Activated effector memory CD4-positive, alpha-beta T cell treated with anti-CD3 and anti-CD28 coated beads, Interleukin-2, amount 50 U/mL, for 16 hours (primary cell): ENCODE data around the gene PPP6R1.
A peak's percentile ranks its signal among the peaks of the same experiment; 100 is the strongest.
"Not testable (repeated sequence)": the region's sequence is repeated elsewhere in the genome, so short reads cannot be mapped to it uniquely, and the experiment has no call there.

Experiments
- DNase-seq: peaks from one replicate; pipeline ENCODE4 v3.0.0-alpha.2; 2020

PPP6R1 gene

DNA sequence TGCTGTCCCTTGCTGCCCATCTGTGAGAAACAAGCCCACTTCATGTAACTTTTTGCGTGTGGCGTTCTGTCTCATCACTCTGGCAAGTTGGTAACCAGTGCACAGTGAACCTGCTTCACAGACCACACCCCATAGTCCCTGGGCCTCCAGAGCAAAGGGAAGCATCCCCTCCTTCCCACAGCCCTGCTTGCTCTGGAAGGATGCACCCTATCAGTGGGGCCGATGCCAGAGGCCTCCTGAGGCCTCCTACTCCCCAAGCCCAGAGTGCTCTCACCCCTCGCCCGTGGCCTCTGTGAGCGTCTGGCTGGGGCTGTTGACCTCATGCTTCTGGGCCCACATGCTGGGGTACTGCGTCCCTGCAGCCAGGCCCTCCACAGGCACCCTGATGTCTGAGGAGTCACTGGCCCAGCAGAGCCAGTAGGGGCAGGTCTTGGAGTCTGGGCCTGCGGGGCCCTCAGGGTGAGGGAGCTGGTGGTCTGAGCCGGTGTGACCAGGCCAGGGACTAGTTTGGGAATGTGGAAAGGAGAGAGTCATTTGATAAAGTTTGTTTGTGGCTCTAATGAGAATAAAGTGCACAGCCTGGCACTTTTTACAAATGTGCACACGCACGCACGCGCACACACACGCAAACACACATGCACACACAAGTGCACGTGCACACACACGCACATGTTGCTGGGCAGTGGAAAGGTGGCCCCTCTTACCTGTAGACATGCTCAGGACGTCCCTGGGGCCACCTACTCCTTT, 35.4 kb downstream of the PPP6R1 start:
- DNase-seq, result no peak

DNA sequence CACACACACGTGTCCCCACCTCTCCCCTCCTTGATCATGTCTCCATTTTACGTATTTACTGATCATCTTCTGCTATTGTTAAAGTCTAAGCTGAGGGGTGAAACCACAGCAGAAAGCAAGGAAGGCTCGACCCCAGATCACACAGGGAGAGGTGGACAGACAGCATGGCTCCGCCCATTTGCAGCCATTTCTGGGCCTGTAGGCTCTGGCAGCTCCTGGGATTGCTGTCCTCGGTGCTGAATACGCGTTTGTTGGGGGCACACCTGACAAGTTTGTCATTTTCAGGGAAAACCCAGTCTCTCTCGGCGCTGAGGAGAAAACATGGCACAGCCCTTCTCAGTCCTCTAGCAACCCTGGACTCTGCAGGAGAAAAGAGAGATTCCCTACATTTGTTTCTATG, 38.3 kb downstream of the PPP6R1 start:
- no peak for DNase-seq

DNA sequence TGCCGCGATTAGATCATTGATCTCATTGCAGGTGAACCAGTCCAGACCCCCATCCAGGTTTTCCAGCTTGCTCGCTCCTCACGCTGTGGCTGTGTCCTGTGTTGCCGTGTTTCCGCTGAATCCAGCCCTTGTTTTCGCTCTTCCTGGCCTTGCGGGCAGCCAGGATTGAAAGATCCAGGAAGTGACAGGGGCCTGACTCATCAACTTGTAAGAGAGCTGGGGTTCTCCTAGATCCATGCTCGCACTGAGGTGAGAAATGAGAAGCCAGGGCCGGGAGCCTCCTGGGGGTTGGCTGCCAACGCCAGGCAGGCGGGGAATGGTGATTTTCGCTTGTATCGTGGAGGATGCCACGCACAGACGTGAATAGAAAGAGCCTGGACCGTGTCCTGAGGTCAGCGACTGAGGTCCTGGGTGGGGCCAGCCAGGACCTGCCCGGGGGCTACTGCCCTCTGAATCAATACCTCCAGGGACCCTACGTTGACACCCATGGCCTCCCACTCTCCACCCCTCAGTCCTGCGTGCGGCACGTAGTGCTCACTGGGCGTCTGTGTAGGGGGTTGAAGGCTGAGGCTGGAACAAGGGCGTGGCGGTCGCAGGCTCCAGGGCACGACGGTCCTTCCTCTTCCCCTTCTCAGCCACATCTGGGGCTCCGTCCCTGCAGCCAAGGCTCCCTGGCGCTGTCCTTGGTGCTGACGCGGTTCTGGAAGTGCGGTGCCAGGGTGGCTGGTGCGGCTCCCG, 42.2 kb downstream of the PPP6R1 start:
- DNase-seq, result peak; percentile 73

GRCh38 chr19:55213547-55213946, 45.3 kb downstream of the PPP6R1 start:
- DNase-seq, result no peak

GRCh38 chr19:55212447-55212846, 46.4 kb downstream of the PPP6R1 start:
- peak; percentile 78 for DNase-seq

GRCh38 chr19:55209693-55210472, 48.9 kb downstream of the PPP6R1 start:
- DNase-seq, result no peak

DNA sequence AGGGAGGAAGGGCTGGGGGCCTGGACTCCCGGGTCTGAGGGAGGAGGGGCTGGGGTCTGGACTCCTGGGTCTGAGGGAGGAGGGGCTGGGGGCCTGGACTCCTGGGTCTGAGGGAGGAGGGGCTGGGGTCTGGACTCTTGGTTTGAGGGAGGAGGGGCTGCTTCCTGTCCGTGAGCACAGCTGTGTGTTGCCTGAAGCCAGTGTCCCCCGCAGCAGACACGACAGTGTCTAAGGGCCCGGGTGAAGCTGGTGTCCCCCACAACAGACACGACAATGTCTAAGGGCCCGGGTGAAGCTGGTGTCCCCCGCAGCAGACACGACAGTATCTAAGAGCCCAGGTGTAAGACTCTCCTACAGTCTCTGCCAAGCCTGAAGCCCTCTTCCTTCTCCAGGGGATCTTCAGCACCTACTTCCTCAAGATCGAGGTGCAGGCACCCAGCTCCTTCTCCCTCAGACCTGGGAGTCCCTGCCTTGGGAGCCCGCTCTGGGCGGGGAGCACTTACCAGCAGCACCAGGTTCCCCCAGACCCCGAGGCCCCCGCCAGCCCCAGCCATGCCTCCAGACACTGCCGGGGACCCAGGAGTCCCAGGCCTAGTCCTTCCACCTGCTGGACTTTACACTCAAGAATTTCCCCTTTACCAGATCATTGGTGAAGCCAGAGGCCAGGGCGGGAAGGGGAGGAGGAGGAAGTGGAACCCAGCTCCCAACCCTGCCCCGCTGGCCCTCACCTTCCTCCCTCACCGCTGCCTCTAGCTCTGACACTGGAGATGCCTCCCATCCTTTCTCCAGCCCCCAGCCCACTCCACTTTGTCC, 49.7 kb downstream of the PPP6R1 start, which contains the start of gene PTPRH:
TSS of gene PTPRH (minus strand) at position 622 of the 813 bp plus-strand sequence. CDS start at position 554, 68 bp downstream.
- DNase-seq, result no peak

DNA sequence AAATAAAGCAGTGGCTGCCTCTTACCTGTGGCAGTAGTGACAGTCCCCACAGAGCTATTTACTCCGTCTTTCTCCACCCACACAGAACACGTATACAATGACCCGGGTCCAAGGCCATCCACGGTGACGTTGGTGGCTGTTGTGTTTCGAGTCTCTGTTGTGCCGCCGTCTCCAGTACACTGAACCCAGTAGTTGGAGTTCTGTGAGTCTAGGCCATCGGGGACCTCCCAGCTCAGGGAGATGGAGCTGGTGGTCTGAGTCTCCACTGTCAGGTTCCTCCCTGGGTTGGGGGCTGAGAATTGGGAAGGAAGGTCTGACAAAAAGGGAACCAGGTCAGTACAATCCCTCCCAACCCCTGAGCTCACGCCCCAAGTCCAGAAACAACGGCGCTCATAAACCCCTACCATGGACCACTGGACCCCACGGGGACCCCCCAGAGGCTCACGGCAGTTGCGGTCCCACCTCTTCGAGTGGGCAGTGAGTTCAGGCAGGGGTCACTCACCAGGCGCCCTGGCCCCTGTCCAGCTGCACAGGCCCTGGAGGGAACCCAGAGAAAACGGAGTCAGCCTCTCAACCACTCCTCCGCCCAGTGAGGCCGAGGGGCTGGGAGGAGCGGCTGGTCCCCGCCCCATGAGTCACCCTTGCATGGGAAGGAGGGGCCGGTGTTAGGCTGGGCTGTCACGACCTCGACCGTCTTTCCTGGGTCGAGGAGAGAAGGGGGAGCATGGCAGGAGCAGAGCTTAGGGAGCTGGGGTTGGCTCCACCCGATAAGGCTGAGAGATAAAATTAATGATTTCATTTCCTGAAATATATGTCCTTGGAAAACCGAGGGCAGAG, 51.9 kb downstream of the PPP6R1 start:
- peak; percentile 78 for DNase-seq

DNA sequence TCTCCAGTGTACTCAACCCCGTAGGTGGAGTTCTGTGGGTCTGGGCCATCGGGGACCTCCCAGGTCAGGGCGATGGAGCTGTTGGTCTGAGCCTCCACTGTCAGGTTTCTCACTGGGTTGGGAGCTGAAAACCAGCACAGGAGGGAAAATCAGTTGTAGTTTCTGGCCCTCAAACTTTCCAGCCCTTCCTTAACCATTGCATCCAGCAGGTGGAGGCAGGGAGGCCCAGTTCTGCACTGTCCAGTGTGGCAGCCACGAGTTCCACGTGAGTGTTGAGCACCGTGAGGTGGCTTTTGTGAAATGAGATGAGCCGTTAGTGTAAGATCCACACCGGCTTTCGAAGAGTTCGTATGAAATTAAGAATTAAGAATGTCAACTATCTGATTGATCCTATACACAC, 56.6 kb downstream of the PPP6R1 start:
- not testable (repeated sequence) for DNase-seq

GRCh38 chr19:55199620-55200204, 59.1 kb downstream of the PPP6R1 start:
- no peak for DNase-seq

- DNase-seq, result no peak
Measured at GRCh38 chr19:55198651-55199050, 60.2 kb downstream of the PPP6R1 start.

GRCh38 chr19:55197528-55197927, 61.3 kb downstream of the PPP6R1 start:
- DNase-seq, result no peak

DNA sequence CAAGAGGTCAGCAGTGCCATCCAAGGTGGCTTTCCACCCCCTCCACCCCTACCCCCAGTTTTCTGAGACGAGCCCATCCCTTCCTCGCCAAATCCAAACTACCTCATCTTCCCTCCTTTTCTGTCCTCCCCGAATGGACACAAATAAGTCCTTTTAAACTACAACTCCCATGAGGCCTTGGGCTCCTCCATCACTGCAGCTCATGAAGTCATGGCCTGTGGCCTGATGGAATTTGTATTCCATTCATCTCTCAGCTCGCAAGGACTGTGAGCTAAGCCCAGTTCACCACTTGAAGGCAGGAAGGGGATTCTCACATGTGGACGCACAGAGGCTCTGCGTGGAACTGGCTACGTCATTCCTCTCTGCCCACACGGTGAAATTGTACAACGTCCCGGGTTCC, 62.0 kb downstream of the PPP6R1 start:
- no peak for DNase-seq

DNA sequence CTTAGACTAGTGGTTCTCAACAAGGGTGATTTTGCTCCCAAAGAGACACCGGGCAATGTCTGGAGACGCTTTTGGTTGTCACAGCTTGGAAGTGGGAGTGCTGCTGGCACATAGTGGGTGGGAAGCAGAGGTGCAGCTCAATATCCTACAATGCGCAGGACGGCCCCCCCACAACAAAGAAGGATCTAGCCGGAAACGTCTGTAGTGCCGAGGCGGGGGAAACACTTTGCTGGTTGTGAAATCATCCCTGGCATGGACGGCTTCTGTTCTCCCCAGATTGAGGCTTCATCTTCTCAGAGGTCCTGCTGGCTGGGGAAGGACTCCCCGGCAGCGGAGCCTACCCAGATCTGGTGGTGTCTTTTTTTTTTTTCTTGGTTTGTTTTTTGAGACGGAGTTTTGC, 65.3 kb downstream of the PPP6R1 start:
- no peak for DNase-seq

- DNase-seq, result no peak
Measured at GRCh38 chr19:55189403-55189835, 69.4 kb downstream of the PPP6R1 start.

DNA sequence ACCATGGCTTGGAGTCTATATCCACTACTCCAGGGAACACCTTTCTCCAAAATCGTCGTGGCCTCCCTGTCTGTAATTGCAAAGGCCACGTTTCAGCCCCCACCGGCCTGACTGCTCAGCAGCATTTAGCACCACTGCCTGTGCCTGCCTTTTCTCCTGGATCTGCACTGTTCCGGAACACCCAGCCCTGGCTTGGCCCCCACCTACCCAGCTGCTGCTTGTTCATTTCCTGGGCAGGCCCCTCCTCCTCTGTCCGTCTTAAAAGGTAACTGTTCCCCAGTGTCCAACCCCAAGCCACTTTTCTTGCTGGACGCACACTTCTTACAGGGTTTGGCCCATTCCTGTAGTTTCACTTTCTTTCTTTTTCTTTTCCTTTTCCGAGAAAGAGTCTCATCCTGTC, 70.2 kb downstream of the PPP6R1 start:
- DNase-seq, result no peak

DNA sequence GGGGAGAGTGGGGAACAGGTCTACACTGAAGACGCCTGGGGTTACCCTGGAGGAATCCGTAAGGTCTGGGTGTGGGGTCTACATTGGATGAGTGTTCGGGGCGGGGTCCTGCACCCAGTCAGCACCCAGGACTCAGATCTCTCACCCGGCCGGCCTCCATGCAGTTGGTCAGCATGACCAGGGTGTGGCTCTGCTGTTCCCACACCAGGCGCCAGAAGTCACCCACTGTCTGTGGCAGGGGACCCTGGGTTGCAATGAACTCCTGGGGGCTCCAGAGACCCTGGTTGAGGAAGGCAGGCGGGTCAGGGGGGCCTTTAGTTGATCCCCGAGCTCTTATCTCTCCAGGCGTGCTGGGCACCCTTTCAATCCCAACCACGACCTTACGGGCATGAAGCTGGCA, 72.7 kb downstream of the PPP6R1 start:
- no peak for DNase-seq

GRCh38 chr19:55181740-55182139, 77.1 kb downstream of the PPP6R1 start:
- DNase-seq, result no peak
